A549 (cell line): Measurements from ENCODE around the gene BEX4. TPM values are rescaled to one million over a fixed set of nuclear protein-coding genes. Genes with fewer than 3 reads are reported as not detected.

Source experiments
- ATAC-seq, 2 experiments: fragments of 200-7000 bp in 1 of 2; fragments of >200 bp in 1 of 2; cut with Nextera tagmentation in 1 of 2; cut with Tn5 transposase in 1 of 2; 3 replicates each; pipeline versions ENCODE4 v1.8.0 to v1.9.1; 2018 to 2020; ENCODE audit warnings: mild to moderate bottlenecking in 1 of 2, moderate library complexity in 1 of 2
- CTCF ChIA-PET: fragments of 300-600 bp; sonication (Branson Sonifier 250); formaldehyde crosslinking; extraction: SDS; loops from one replicate; lab custom pipeline; 2021; ENCODE audit warnings: antibody characterized with exemption, inconsistent platforms; lab: Yijun Ruan, JAX
- POLR2A ChIA-PET: fragments of 350-600 bp; formaldehyde crosslinking; extraction: SDS; loops from one replicate; lab custom pipeline; 2021; ENCODE audit warnings: antibody characterized with exemption, inconsistent platforms; lab: Yijun Ruan, JAX
- DNase-seq, 2 experiments: peaks; one replicate each; pipeline versions ENCODE4 v3.0.0 to v3.0.0-alpha.2; 2011 to 2016; ENCODE audit warnings: low read depth in 1 of 2, low spot score in 1 of 2
- FAIRE-seq: peaks from 2 replicates; lab custom pipeline; 2011; peaks lifted over from hg19 to GRCh38; lab: Jason Lieb, UNC
- H3K27ac ChIP-seq, 2 experiments: fragments of >200 bp; sonication (Bioruptor Twin); formaldehyde crosslinking; 3 replicates each; pipeline ENCODE4 v1.5.1; 2016 to 2017
- H3K4me1 ChIP-seq: fragments of >200 bp; sonication (Bioruptor Twin); formaldehyde crosslinking; 3 replicates; pipeline ENCODE4 v1.6.1; 2016
- H3K4me2 ChIP-seq: fragments of >200 bp; sonication (Bioruptor Twin); formaldehyde crosslinking; 3 replicates; pipeline ENCODE4 v1.6.1; 2016
- H3K4me3 ChIP-seq: fragments of >200 bp; sonication (Bioruptor Twin); formaldehyde crosslinking; 3 replicates; pipeline ENCODE4 v1.5.1; 2016
- H3K9me3 ChIP-seq: fragments of >200 bp; sonication (Bioruptor Twin); formaldehyde crosslinking; 3 replicates; pipeline ENCODE4 v1.6.1; 2016
- BCL3 ChIP-seq: fragments of >200 bp; sonication (Bioruptor Twin); formaldehyde crosslinking; IDR thresholded peaks from 3 replicates; pipeline ENCODE4 v1.6.1; 2016
- CBX2 ChIP-seq: fragments of 200-600 bp; sonication (generic); IDR thresholded peaks from 2 replicates; pipeline ENCODE4 v1.6.1; 2016; ENCODE audit warnings: low read depth, mild to moderate bottlenecking, borderline replicate concordance
- CEBPB ChIP-seq, 2 experiments: fragments of >200 bp in 1 of 2; sonication (Bioruptor Twin) in 1 of 2; formaldehyde crosslinking in 1 of 2; IDR thresholded peaks; 2 replicates each; pipeline ENCODE4 v1.6.1; 2012 to 2016
- CTCF ChIP-seq: fragments of >200 bp; sonication (Bioruptor Twin); formaldehyde crosslinking; IDR thresholded peaks from 3 replicates; pipeline ENCODE4 v1.5.1; 2016
- ELK1 ChIP-seq: fragments of 150-350 bp; IDR thresholded peaks from 2 replicates; pipeline ENCODE4 v1.6.1; 2014; ENCODE audit warnings: low read depth, mild to moderate bottlenecking, low read length
- EP300 ChIP-seq, 2 experiments: fragments of >200 bp; sonication (Bioruptor Twin); formaldehyde crosslinking; IDR thresholded peaks; 2 replicates in 1 of 2; 3 replicates in 1 of 2; pipeline ENCODE4 v1.6.1; 2016 to 2017
- ESRRA ChIP-seq: fragments of 150-350 bp; IDR thresholded peaks from 2 replicates; pipeline ENCODE4 v1.6.1; 2014; ENCODE audit warnings: mild to moderate bottlenecking, low read length, borderline replicate concordance
- GATA3 ChIP-seq: IDR thresholded peaks from 2 replicates; pipeline ENCODE4 v1.6.1; 2012; ENCODE audit warnings: borderline replicate concordance
- HMGXB4 ChIP-seq: fragments of 250-450 bp; sonication (Bioruptor Pico); IDR thresholded peaks from 2 replicates; pipeline ENCODE4 v1.5.0; 2021; ENCODE audit warnings: mild to moderate bottlenecking, moderate library complexity, borderline replicate concordance
- HOXA7 ChIP-seq: fragments of 250-450 bp; sonication (Bioruptor Pico); IDR thresholded peaks from 2 replicates; pipeline ENCODE4 v1.5.0; 2020; ENCODE audit warnings: mild to moderate bottlenecking, moderate library complexity
- HOXB5 ChIP-seq: fragments of 250-450 bp; sonication (Bioruptor Pico); IDR thresholded peaks from 2 replicates; pipeline ENCODE4 v1.5.0; 2020; ENCODE audit warnings: mild to moderate bottlenecking, moderate library complexity
- JUN ChIP-seq, 2 experiments: fragments of >200 bp; sonication (Bioruptor Twin); formaldehyde crosslinking; IDR thresholded peaks; 2 replicates in 1 of 2; 3 replicates in 1 of 2; pipeline ENCODE4 v1.6.1; 2016 to 2017
- NR3C1 ChIP-seq: fragments of >200 bp; sonication (Bioruptor Twin); formaldehyde crosslinking; IDR thresholded peaks from 3 replicates; pipeline ENCODE4 v1.6.1; 2017
- POLR2A ChIP-seq: IDR thresholded peaks from 2 replicates; pipeline ENCODE4 v1.6.1; 2012; ENCODE audit warnings: mild to moderate bottlenecking, low read length
- POLR2AphosphoS2 ChIP-seq: conservative IDR thresholded peaks from 2 replicates; pipeline ENCODE4 v1.6.1; 2012; ENCODE audit warnings: low read length, improper control_type of control experiment, inconsistent platforms
- RAD21 ChIP-seq, 2 experiments: fragments of >200 bp in 1 of 2; sonication (Bioruptor Twin) in 1 of 2; formaldehyde crosslinking in 1 of 2; IDR thresholded peaks in 1 of 2; conservative IDR thresholded peaks in 1 of 2; 2 replicates in 1 of 2; 3 replicates in 1 of 2; pipeline ENCODE4 v1.6.1; 2012 to 2018; ENCODE audit warnings: inconsistent platforms in 1 of 2
- RCOR1 ChIP-seq: fragments of 150-350 bp; IDR thresholded peaks from 2 replicates; pipeline ENCODE4 v1.6.1; 2014; ENCODE audit warnings: antibody characterized with exemption, low read length, low read depth
- TFCP2L1 ChIP-seq: fragments of 250-450 bp; sonication (Bioruptor Pico); IDR thresholded peaks from 2 replicates; pipeline ENCODE4 v1.5.0; 2021; ENCODE audit warnings: mild to moderate bottlenecking
- USF2 ChIP-seq: fragments of 450-650 bp; IDR thresholded peaks from 2 replicates; pipeline ENCODE4 v1.6.1; 2014; ENCODE audit warnings: antibody characterized with exemption
- ZNF302 ChIP-seq: fragments of 250-450 bp; sonication (Bioruptor Pico); IDR thresholded peaks from 2 replicates; pipeline ENCODE4 v1.9.0; 2021; ENCODE audit warnings: inconsistent platforms, mild to moderate bottlenecking, moderate library complexity
- ZSCAN20 ChIP-seq: fragments of 250-450 bp; sonication (Bioruptor Pico); IDR thresholded peaks from 2 replicates; pipeline ENCODE4 v1.8.0; 2022; ENCODE audit warnings: mild to moderate bottlenecking, moderate library complexity
- WGBS: methylation state at CpG from one replicate; pipeline ENCODE4 v1.1.6; 2017; ENCODE audit errors: missing lambda C conversion rate; 5-methylcytosine and 5-hydroxymethylcytosine counted together
- polyA plus RNA-seq, 4 experiments: library from polyadenylated mRNA; depleted of rRNA in 3 of 4; stranded (reverse); fragments of >200 nt; fragmentation: RNase III in 1 of 4; extraction: RNeasy Plus Mini Kit Qiagen cat#74134 plus additional on column Dnase treatment in 1 of 4; gene quantifications; 2 replicates in 3 of 4; 3 replicates in 1 of 4; pipeline ENCODE4 v1.2.3, GENCODE V29; 2011 to 2017

The BEX4 gene
- polyA plus RNA-seq, 2 of the 4 experiments (the other 2 are of a cell fraction) = 0.85 to 2.4 TPM

- no peak overlapping the region for H3K27ac ChIP-seq
- FAIRE-seq (no peak), ATAC-seq (no peak), DNase-seq (no peak)
- H3K4me1 ChIP-seq = no peaks in the 10 kb centered on the region
- no peak overlapping the region for H3K4me3 ChIP-seq
- TF ChIP-seq ZSCAN20 (CRISPR knock-in tag) = no peak
- no peak for TF ChIP-seq ELK1
- no peak for TF ChIP-seq ESRRA
- no peak for TF ChIP-seq HOXA7
- TF ChIP-seq HOXB5 (CRISPR knock-in tag) = no peak
- no peak for TF ChIP-seq EP300 (IDR thresholded peaks at IDR 0.05)
- TF ChIP-seq HMGXB4 (CRISPR knock-in tag) = no peak
- TF ChIP-seq TFCP2L1 = no peak
- TF ChIP-seq RCOR1 = no peak
- no peaks in the 10 kb centered on the region for H3K9me3 ChIP-seq
- no peak overlapping the region for H3K4me2 ChIP-seq
- ChIA-PET POLR2A (no interaction called here), CTCF (no interaction called here)
Observed at GRCh38 chrX:103240155-103240554, 25.2 kb downstream of the BEX4 start.

GRCh38 chrX:103248553-103248952 lies 33.6 kb downstream of the BEX4 start:
- no peaks in the 10 kb centered on the region for H3K9me3 ChIP-seq
- DNase-seq (peak; percentile 11 to 16), ATAC-seq (peak in 1 of 2 experiments; percentile 43; a peak in 1 of 6 replicates), FAIRE-seq (peak; percentile 86)
- H3K4me3 ChIP-seq = no peak overlapping the region
- POLR2A ChIA-PET = no interaction called here
- CTCF ChIA-PET = interaction anchor here (0.7 to 0.8 kb wide), 2 partner anchors 13 to 37 kb away, joined by 3 read pairs; no protein-coding TSS in a partner anchor
- H3K4me2 ChIP-seq = no peak overlapping the region
- no peaks in the 10 kb centered on the region for H3K4me1 ChIP-seq
- TF ChIP-seq USF2 = no peak
- TF ChIP-seq RAD21 (conservative IDR thresholded peaks at IDR 0.05 in 1 of 2, IDR thresholded peaks at IDR 0.05 in 1 of 2) = peak; percentile 38 to 43; a peak in 4 of 5 replicates
- no peak overlapping the region for H3K27ac ChIP-seq

- WGBS = 12% methylated on average over 1 of the region's 1 CpG
- POLR2A ChIA-PET = no interaction called here
- Histone ChIP-seq H3K4me2 (no peak overlapping the region), H3K9me3 (no peaks in the 10 kb centered on the region), H3K27ac (no peak overlapping the region), H3K4me3 (no peak overlapping the region), H3K4me1 (no peaks in the 10 kb centered on the region)
- CTCF ChIA-PET = no interaction called here
- ATAC-seq = no peak
- FAIRE-seq = peak; percentile 7
- TF ChIP-seq ZNF302 (CRISPR knock-in tag) = no peak
- no peak for TF ChIP-seq POLR2A
- TF ChIP-seq CTCF = no peak
- TF ChIP-seq GATA3 = no peak
- TF ChIP-seq CBX2 = no peak
- no peak for TF ChIP-seq NR3C1
- TF ChIP-seq JUN (IDR thresholded peaks at IDR 0.05) = no peak
- TF ChIP-seq CEBPB (IDR thresholded peaks at IDR 0.05) = no peak
- TF ChIP-seq BCL3 = no peak
- no peak for TF ChIP-seq POLR2AphosphoS2
- no peak for TF ChIP-seq ESRRA
- no peak for DNase-seq
Observed at GRCh38 chrX:103249805-103250204, 34.9 kb downstream of the BEX4 start.
